GM18868 (cell line): ENCODE measurements around the gene BTG1.
A peak's percentile ranks its signal among the peaks of the same experiment; 100 is the strongest.
"Not testable (repeated sequence)": the region's sequence is repeated elsewhere in the genome, so short reads cannot be mapped to it uniquely, and the experiment has no call there.

Source experiments
- ATAC-seq: cut with Tn5 transposase; IDR thresholded peaks from one replicate; pipeline ENCODE4 v1.9.1; 2021; ENCODE audit warnings: mild to moderate bottlenecking, moderate library complexity; ENCODE audit not compliant: unreplicated experiment

The BTG1 gene

GRCh38 chr12:92151916-92152315, 6.3 kb upstream of the BTG1 start:
- no peak for ATAC-seq

GRCh38 chr12:92149563-92149962, 3.9 kb upstream of the BTG1 start:
- ATAC-seq: no peak

- no peak for ATAC-seq
Observed at GRCh38 chr12:92147491-92147890, 1.8 kb upstream of the BTG1 start.

- no peak for ATAC-seq
Observed at GRCh38 chr12:92146497-92147224, 1.0 kb upstream of the BTG1 start.

GRCh38 chr12:92145481-92145730, 240 bp downstream of the BTG1 start:
- no peak for ATAC-seq

GRCh38 chr12:92144631-92145480, 790 bp downstream of the BTG1 start:
- ATAC-seq: no peak

- peak; percentile 16 for ATAC-seq
Observed at GRCh38 chr12:92143686-92144630, 1.7 kb downstream of the BTG1 start.

- no peak for ATAC-seq
Observed at GRCh38 chr12:92143258-92143657, 2.4 kb downstream of the BTG1 start.

GRCh38 chr12:92142251-92142926, 3.3 kb downstream of the BTG1 start:
- ATAC-seq: no peak

- ATAC-seq: no peak
Observed at GRCh38 chr12:92141591-92142121, 4.0 kb downstream of the BTG1 start.

- ATAC-seq: no peak
Observed at GRCh38 chr12:92140896-92141536, 4.6 kb downstream of the BTG1 start.

GRCh38 chr12:92140156-92140555, 5.5 kb downstream of the BTG1 start:
- ATAC-seq: no peak

GRCh38 chr12:92139634-92140150, 6.0 kb downstream of the BTG1 start:
- ATAC-seq: no peak

- no peak for ATAC-seq
Observed at GRCh38 chr12:92138626-92139025, 7.0 kb downstream of the BTG1 start.

- no peak for ATAC-seq
Observed at GRCh38 chr12:92138144-92138543, 7.5 kb downstream of the BTG1 start.

- ATAC-seq: peak; percentile 24
Observed at GRCh38 chr12:92136965-92137721, 8.5 kb downstream of the BTG1 start.

GRCh38 chr12:92136026-92136730, 9.5 kb downstream of the BTG1 start:
- ATAC-seq: no peak

- ATAC-seq: not testable (repeated sequence)
Observed at GRCh38 chr12:92135541-92135940, 10.1 kb downstream of the BTG1 start.
